T-cell (primary cell): ENCODE measurements around the gene DCTN2. TPM values are rescaled to one million over a fixed set of nuclear protein-coding genes. Genes with fewer than 3 reads are reported as not detected.
"Not testable (repeated sequence)": the region's sequence is repeated elsewhere in the genome, so short reads cannot be mapped to it uniquely, and the experiment has no call there.

Experiments
- ATAC-seq, 4 experiments: fragments of 200-7000 bp in 3 of 4; fragments of 150-1000 bp in 1 of 4; cut with Tn5 transposase; replicated peaks in 1 of 4; 1 replicate in 3 of 4; 2 replicates in 1 of 4; pipeline ENCODE4 v1.10.0; 2021; ENCODE audit warnings: moderate library complexity in 3 of 4, mild to moderate bottlenecking in 2 of 4, moderate number of reproducible peaks in 1 of 4
- CTCF ChIA-PET, 2 donors: fragments of 300-600 bp; sonication (Branson Sonifier 250); formaldehyde crosslinking; loops; one replicate each; lab custom pipeline; 2022; ENCODE audit warnings: antibody characterized with exemption in 2 of 2; lab: Charles Lee
- POLR2A ChIA-PET, 2 donors: fragments of 300-600 bp; sonication (Branson Sonifier 250); formaldehyde crosslinking; loops; one replicate each; lab custom pipeline; 2022; ENCODE audit warnings: antibody characterized with exemption in 2 of 2; lab: Charles Lee
- DNase-seq, 35 experiments: peaks; one replicate each; pipeline versions ENCODE4 v3.0.0 to v3.0.0-alpha.2; 2013 to 2023
- H3K27ac ChIP-seq: one replicate; pipeline ENCODE4 v1.5.1; 2013; ENCODE audit warnings: low read length
- H3K27me3 ChIP-seq, 2 experiments: replicated peaks in 1 of 2; 1 replicate in 1 of 2; 2 replicates in 1 of 2; pipeline versions ENCODE4 v1.6.1 to v1.7.0; 2013; ENCODE audit warnings: low read length in 1 of 2, mixed read lengths in 1 of 2; ENCODE audit not compliant: control insufficient read depth in 2 of 2, insufficient read depth in 2 of 2; ENCODE audit errors: extremely low read depth in 1 of 2
- H3K36me3 ChIP-seq, 2 donors: 1 replicate in 1 of 2; 2 replicates in 1 of 2; pipeline versions ENCODE4 v1.6.1 to v1.7.0; 2013; ENCODE audit warnings: low read length in 1 of 2; ENCODE audit not compliant: control insufficient read depth in 2 of 2, insufficient read depth in 1 of 2; ENCODE audit errors: extremely low read depth in 1 of 2
- H3K4me1 ChIP-seq, 2 experiments: 1 replicate in 1 of 2; 2 replicates in 1 of 2; pipeline versions ENCODE4 v1.6.1 to v1.7.0; 2013; ENCODE audit warnings: low read length in 2 of 2, mixed read lengths in 1 of 2; ENCODE audit not compliant: insufficient read depth in 2 of 2, control insufficient read depth in 1 of 2; ENCODE audit errors: extremely low read depth in 1 of 2
- H3K4me3 ChIP-seq, 2 donors: 1 replicate in 1 of 2; 2 replicates in 1 of 2; pipeline versions ENCODE4 v1.5.1 to v1.7.0; 2013; ENCODE audit warnings: mild to moderate bottlenecking in 2 of 2, low read length in 1 of 2, moderate library complexity in 1 of 2; ENCODE audit not compliant: control insufficient read depth in 1 of 2; ENCODE audit errors: extremely low read depth in 1 of 2
- H3K9me3 ChIP-seq: 2 replicates; pipeline ENCODE4 v1.7.0; 2013
- H3K27ac Mint-ChIP-seq, 2 donors: one replicate each; pipeline ENCODE4 v1.8.0; 2020 to 2021; ENCODE audit warnings: mild to moderate bottlenecking in 2 of 2, mixed read lengths in 2 of 2
- H3K27me3 Mint-ChIP-seq, 2 donors: one replicate each; pipeline ENCODE4 v1.8.0; 2021 to 2022; ENCODE audit warnings: mixed read lengths in 2 of 2
- H3K36me3 Mint-ChIP-seq: one replicate; pipeline ENCODE4 v1.8.0; 2021; ENCODE audit warnings: mixed read lengths
- H3K4me1 Mint-ChIP-seq, 3 donors: one replicate each; pipeline ENCODE4 v1.8.0; 2020 to 2022; ENCODE audit warnings: mixed read lengths in 3 of 3, mild to moderate bottlenecking in 1 of 3
- H3K4me3 Mint-ChIP-seq, 3 donors: one replicate each; pipeline ENCODE4 v1.8.0; 2020 to 2022; ENCODE audit warnings: mild to moderate bottlenecking in 3 of 3, mixed read lengths in 3 of 3, moderate library complexity in 3 of 3
- H3K9me3 Mint-ChIP-seq, 3 donors: one replicate each; pipeline ENCODE4 v1.8.0; 2020 to 2022; ENCODE audit warnings: mixed read lengths in 3 of 3
- WGBS: methylation state at CpG from one replicate; pipeline ENCODE4 v1.1.5; 2013; ENCODE audit warnings: missing lambda C conversion rate; ENCODE audit not compliant: insufficient coverage; 5-methylcytosine and 5-hydroxymethylcytosine counted together
- total RNA-seq, 35 experiments: library from RNA in 6 of 35; stranded (reverse) in 6 of 35; fragments of 120-200 nt in 1 of 35; gene quantifications; one replicate each; pipeline versions ENCODE4 v1.2.1 to v1.2.4 and lab custom pipeline; 2013 to 2026

The DCTN2 gene
- total RNA-seq, 5 donors from 2014 or later (not counting 1 experiment from before 2014, with no cell fraction given): 60.1 to 81.9 (median 71.5) TPM

GRCh38 chr12:57511588-57512325 lies 35.2 kb downstream of the DCTN2 start:
- H3K9me3 ChIP-seq: no peaks in the 10 kb centered on the region
- CTCF ChIA-PET: no interaction called here
- WGBS: no CpG with 5 or more reads among the region's 7 CpGs
- POLR2A ChIA-PET: interaction anchor here in 1 of 2 donors (0.7 to 1.0 kb wide), 2 partner anchors 8 kb away, joined by 3 read pairs; partner anchors contain the start of gene DDIT3
- Mint-ChIP-seq H3K27ac (peak overlapping the region; percentile 41 to 62), H3K9me3 (no peaks in the 10 kb centered on the region), H3K27me3 (no peaks in the 10 kb centered on the region), H3K36me3 (peaks cover 47% of the 10 kb centered on the region), H3K4me3 (no peak overlapping the region), H3K4me1 (peaks cover 0 to under 1% (median 0%) of the 10 kb centered on the region in 3 donors)
- H3K36me3 ChIP-seq: peaks cover 7 to 71% of the 10 kb centered on the region in 2 donors
- ATAC-seq: no peak
- H3K4me3 ChIP-seq: no peak overlapping the region
- H3K4me1 ChIP-seq: no peaks in the 10 kb centered on the region
- no peak for DNase-seq
- H3K27me3 ChIP-seq: no peaks in the 10 kb centered on the region
- peak overlapping the region; percentile 6 for H3K27ac ChIP-seq

- no peak for DNase-seq
- POLR2A ChIA-PET: interaction anchor here in 1 of 2 donors (0.7 kb wide), 1 partner anchor 9 kb away, joined by 3 read pairs; no protein-coding TSS in a partner anchor
- no peak for ATAC-seq
- H3K36me3 Mint-ChIP-seq: peaks cover 48% of the 10 kb centered on the region
- H3K9me3 Mint-ChIP-seq: no peaks in the 10 kb centered on the region
- H3K9me3 ChIP-seq: no peaks in the 10 kb centered on the region
- no peak overlapping the region for H3K4me3 ChIP-seq
- peak overlapping the region in 1 of 2 donors; percentile 34 for H3K27ac Mint-ChIP-seq
- H3K4me1 ChIP-seq: no peaks in the 10 kb centered on the region
- no peak overlapping the region for H3K27ac ChIP-seq
- no peaks in the 10 kb centered on the region for H3K27me3 Mint-ChIP-seq
- CTCF ChIA-PET: no interaction called here
- H3K4me1 Mint-ChIP-seq: no peaks in the 10 kb centered on the region
- 98% methylated on average over 4 of the region's 4 CpGs for WGBS
- H3K36me3 ChIP-seq: peaks cover 7 to 69% of the 10 kb centered on the region in 2 donors
- H3K4me3 Mint-ChIP-seq: no peak overlapping the region
- no peaks in the 10 kb centered on the region for H3K27me3 ChIP-seq
These were observed 35.8 kb downstream of the DCTN2 start for GRCh38 chr12:57511161-57511560.

GRCh38 chr12:57507796-57508195 lies 39.2 kb downstream of the DCTN2 start:
- H3K27ac Mint-ChIP-seq, H3K9me3 ChIP-seq, H3K4me3 ChIP-seq, H3K4me1 ChIP-seq, H3K4me3 Mint-ChIP-seq, H3K4me1 Mint-ChIP-seq, H3K9me3 Mint-ChIP-seq, H3K27me3 Mint-ChIP-seq, H3K27ac ChIP-seq, CTCF ChIA-PET, H3K27me3 ChIP-seq, ATAC-seq, POLR2A ChIA-PET, DNase-seq: not testable (repeated sequence)
- no CpG with 5 or more reads among the region's 28 CpGs for WGBS
- H3K36me3 ChIP-seq: peaks cover 11 to 70% of the 10 kb centered on the region in 2 donors
- peaks cover 36% of the 10 kb centered on the region for H3K36me3 Mint-ChIP-seq

GRCh38 chr12:57506541-57506940 lies 40.5 kb downstream of the DCTN2 start:
- H3K36me3 Mint-ChIP-seq: peaks cover 30% of the 10 kb centered on the region
- H3K36me3 ChIP-seq: peaks cover 9 to 68% of the 10 kb centered on the region in 2 donors
- DNase-seq, H3K27ac Mint-ChIP-seq, H3K27ac ChIP-seq, H3K9me3 ChIP-seq, H3K4me3 ChIP-seq, H3K9me3 Mint-ChIP-seq, H3K4me1 ChIP-seq, H3K27me3 ChIP-seq, ATAC-seq, H3K27me3 Mint-ChIP-seq, H3K4me1 Mint-ChIP-seq, H3K4me3 Mint-ChIP-seq: not testable (repeated sequence)
- ChIA-PET CTCF (interaction anchor here (0.6 to 0.7 kb wide), 2 partner anchors 273 to 737 kb away, joined by 3 to 5 read pairs; no protein-coding TSS in a partner anchor), POLR2A (interaction anchor here in 1 of 2 donors (0.7 kb wide), 1 partner anchor 923 kb away, joined by 11 read pairs; no protein-coding TSS in a partner anchor)
- WGBS: no CpG with 5 or more reads among the region's 4 CpGs

- not testable (repeated sequence) for H3K27ac Mint-ChIP-seq, H3K4me3 Mint-ChIP-seq, H3K9me3 Mint-ChIP-seq, H3K4me1 Mint-ChIP-seq, H3K4me1 ChIP-seq, H3K27me3 Mint-ChIP-seq, H3K27ac ChIP-seq, H3K27me3 ChIP-seq, H3K4me3 ChIP-seq, DNase-seq, H3K9me3 ChIP-seq, ATAC-seq
- H3K36me3 ChIP-seq: peaks cover 17 to 76% of the 10 kb centered on the region in 2 donors
- ChIA-PET POLR2A (interaction anchor here in 1 of 2 donors (0.6 to 0.7 kb wide), 3 partner anchors 192 to 273 kb away, joined by 5 to 9 read pairs (median 5); partner anchors contain the start of gene SHMT2), CTCF (interaction anchor here in 1 of 2 donors (0.7 kb wide), 2 partner anchors 57 to 316 kb away, joined by 3 to 6 read pairs; no protein-coding TSS in a partner anchor)
- WGBS: 100% methylated on average over 3 of the region's 22 CpGs
- H3K36me3 Mint-ChIP-seq: peaks cover 53% of the 10 kb centered on the region
These were observed 44.6 kb downstream of the DCTN2 start for GRCh38 chr12:57502311-57502969.

- DNase-seq (no peak), ATAC-seq (no peak)
- over 99% methylated on average over 8 of the region's 11 CpGs for WGBS
- Mint-ChIP-seq H3K36me3 (peaks cover 61% of the 10 kb centered on the region), H3K4me3 (no peak overlapping the region), H3K27me3 (no peaks in the 10 kb centered on the region), H3K9me3 (no peaks in the 10 kb centered on the region), H3K4me1 (peaks cover 0 to 11% (median 2%) of the 10 kb centered on the region in 3 donors), H3K27ac (no peak overlapping the region)
- H3K4me1 ChIP-seq: no peaks in the 10 kb centered on the region
- peaks cover 17 to 74% of the 10 kb centered on the region in 2 donors for H3K36me3 ChIP-seq
- ChIA-PET CTCF (no interaction called here), POLR2A (interaction anchor here in 1 of 2 donors (0.7 kb wide), 1 partner anchor 80 kb away, joined by 3 read pairs; no protein-coding TSS in a partner anchor)
- H3K4me3 ChIP-seq: no peak overlapping the region
- H3K27ac ChIP-seq: no peak overlapping the region
- no peaks in the 10 kb centered on the region for H3K9me3 ChIP-seq
- no peaks in the 10 kb centered on the region for H3K27me3 ChIP-seq
These were observed 46.8 kb downstream of the DCTN2 start for GRCh38 chr12:57500213-57500612.
